ENCODE results near the gene TCF7L2. TPM values are rescaled to one million over a fixed set of nuclear protein-coding genes. Genes with fewer than 3 reads are reported as not detected.
A peak's percentile ranks its signal among the peaks of the same experiment; 100 is the strongest.

Gene TCF7L2
- total and polyA plus RNA-seq, 9 of the 15 experiments (the other 6 are each of a cell fraction or from before 2014, with no cell fraction given): 0.32 to 2.8 (median 0.92) TPM

- TF ChIP-seq MCM7 (IDR thresholded peaks at IDR 0.05) (no peak), ELF4 (CRISPR knock-in tag; IDR thresholded peaks at IDR 0.05) (no peak), TAF9B (IDR thresholded peaks at IDR 0.05; ENCODE audit: partially characterized antibody) (peak; percentile 35), ZNF583 (CRISPR knock-in tag; IDR thresholded peaks at IDR 0.05) (no peak), XRCC3 (IDR thresholded peaks at IDR 0.05) (no peak), PRDM10 (IDR thresholded peaks at IDR 0.05; ENCODE audit: partially characterized antibody) (no peak), ZNF274 (IDR thresholded peaks at IDR 0.05; ENCODE audit: borderline replicate concordance, low read depth, low read length) (no peak), TBP (optimal IDR thresholded peaks at IDR 0.05; ENCODE audit: low read depth, low read length) (no peak), EP400 (IDR thresholded peaks at IDR 0.05) (peak; percentile 55), MEIS2 (IDR thresholded peaks at IDR 0.05; ENCODE audit: partially characterized antibody) (no peak), ZNF239 (CRISPR knock-in tag; IDR thresholded peaks at IDR 0.05) (no peak)
- TF ChIP-seq, protein P1, sequence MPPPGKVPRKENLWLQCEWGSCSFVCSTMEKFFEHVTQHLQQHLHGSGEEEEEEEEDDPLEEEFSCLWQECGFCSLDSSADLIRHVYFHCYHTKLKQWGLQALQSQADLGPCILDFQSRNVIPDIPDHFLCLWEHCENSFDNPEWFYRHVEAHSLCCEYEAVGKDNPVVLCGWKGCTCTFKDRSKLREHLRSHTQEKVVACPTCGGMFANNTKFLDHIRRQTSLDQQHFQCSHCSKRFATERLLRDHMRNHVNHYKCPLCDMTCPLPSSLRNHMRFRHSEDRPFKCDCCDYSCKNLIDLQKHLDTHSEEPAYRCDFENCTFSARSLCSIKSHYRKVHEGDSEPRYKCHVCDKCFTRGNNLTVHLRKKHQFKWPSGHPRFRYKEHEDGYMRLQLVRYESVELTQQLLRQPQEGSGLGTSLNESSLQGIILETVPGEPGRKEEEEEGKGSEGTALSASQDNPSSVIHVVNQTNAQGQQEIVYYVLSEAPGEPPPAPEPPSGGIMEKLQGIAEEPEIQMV (tag; conservative IDR thresholded peaks at IDR 0.05; ENCODE audit: low read depth): no peak
Observed at GRCh38 chr10:113060201-113061053, 110.4 kb downstream of the TCF7L2 start (continued).
